SK-N-SH treated with all-trans-retinoic acid at 6 μM for 48 hours (cell line): Measurements from ENCODE around the gene ZNF283.

Experiments used
- ATAC-seq: fragments of 200-7000 bp; cut with Tn5 transposase; 3 replicates; pipeline ENCODE4 v1.9.1; 2020; ENCODE audit warnings: mild to moderate bottlenecking, moderate library complexity
- ARNTL ChIP-seq: fragments of 450-650 bp; formaldehyde crosslinking; IDR thresholded peaks from 2 replicates; pipeline ENCODE4 v1.5.0; 2020; ENCODE audit warnings: low read depth, mild to moderate bottlenecking, moderate library complexity, borderline replicate concordance
- BACH2 ChIP-seq: fragments of 250-450 bp; sonication (Bioruptor Pico); IDR thresholded peaks from 2 replicates; pipeline ENCODE4 v1.9.0; 2021; ENCODE audit warnings: mild to moderate bottlenecking, borderline replicate concordance
- CSDC2 ChIP-seq: fragments of 250-450 bp; sonication (Bioruptor Pico); IDR thresholded peaks from 2 replicates; pipeline ENCODE4 v1.5.0; 2020; ENCODE audit warnings: mild to moderate bottlenecking, moderate library complexity
- ESRRG ChIP-seq: fragments of 250-450 bp; sonication (Bioruptor Pico); IDR thresholded peaks from 2 replicates; pipeline ENCODE4 v1.6.1; 2021; ENCODE audit warnings: mild to moderate bottlenecking
- GLIS3 ChIP-seq: fragments of 250-450 bp; sonication (Bioruptor Pico); IDR thresholded peaks from 2 replicates; pipeline ENCODE4 v1.5.0; 2020; ENCODE audit warnings: mild to moderate bottlenecking, moderate library complexity
- OSR1 ChIP-seq: fragments of 250-450 bp; sonication (Bioruptor Pico); IDR thresholded peaks from 2 replicates; pipeline ENCODE4 v1.8.0; 2022; ENCODE audit warnings: moderate library complexity, mild to moderate bottlenecking, inconsistent platforms
- PPARA ChIP-seq: fragments of 250-450 bp; sonication (Bioruptor Pico); IDR thresholded peaks from 2 replicates; pipeline ENCODE4 v1.5.0; 2020; ENCODE audit warnings: mild to moderate bottlenecking, borderline replicate concordance
- RARB ChIP-seq: fragments of 250-450 bp; sonication (Bioruptor Pico); IDR thresholded peaks from 2 replicates; pipeline ENCODE4 v1.8.0; 2021; ENCODE audit warnings: mild to moderate bottlenecking, moderate library complexity
- ZFP3 ChIP-seq: fragments of 250-450 bp; sonication (Bioruptor Pico); IDR thresholded peaks from 2 replicates; pipeline ENCODE4 v1.5.0; 2020; ENCODE audit warnings: mild to moderate bottlenecking, moderate library complexity
- ZNF70 ChIP-seq: fragments of 450-650 bp; formaldehyde crosslinking; IDR thresholded peaks from 2 replicates; pipeline ENCODE4 v1.5.0; 2020; ENCODE audit warnings: mild to moderate bottlenecking, moderate library complexity
- ZNF8 ChIP-seq: fragments of 450-650 bp; formaldehyde crosslinking; IDR thresholded peaks from 2 replicates; pipeline ENCODE4 v1.5.0; 2020; ENCODE audit warnings: mild to moderate bottlenecking, moderate library complexity
- TF ChIP-seq, protein P1 (sequence below): fragments of 250-450 bp; sonication (Bioruptor Pico); IDR thresholded peaks from 2 replicates; pipeline ENCODE4 v1.5.0; 2020; ENCODE audit warnings: mild to moderate bottlenecking, moderate library complexity
- TF ChIP-seq, protein P2 (sequence below): fragments of 250-450 bp; sonication (Bioruptor Pico); IDR thresholded peaks from 2 replicates; pipeline ENCODE4 v1.5.1; 2021; ENCODE audit warnings: mild to moderate bottlenecking, moderate library complexity
- TF ChIP-seq, protein P3 (sequence below): fragments of 250-450 bp; sonication (Bioruptor Pico); IDR thresholded peaks from 2 replicates; pipeline ENCODE4 v1.8.0; 2020; ENCODE audit warnings: mild to moderate bottlenecking, moderate library complexity, borderline replicate concordance
- TF ChIP-seq, protein P4 (sequence below): fragments of 250-450 bp; sonication (Bioruptor Pico); IDR thresholded peaks from 2 replicates; pipeline ENCODE4 v1.5.1; 2020; ENCODE audit warnings: low read depth, mild to moderate bottlenecking, moderate library complexity

The ZNF283 gene

DNA sequence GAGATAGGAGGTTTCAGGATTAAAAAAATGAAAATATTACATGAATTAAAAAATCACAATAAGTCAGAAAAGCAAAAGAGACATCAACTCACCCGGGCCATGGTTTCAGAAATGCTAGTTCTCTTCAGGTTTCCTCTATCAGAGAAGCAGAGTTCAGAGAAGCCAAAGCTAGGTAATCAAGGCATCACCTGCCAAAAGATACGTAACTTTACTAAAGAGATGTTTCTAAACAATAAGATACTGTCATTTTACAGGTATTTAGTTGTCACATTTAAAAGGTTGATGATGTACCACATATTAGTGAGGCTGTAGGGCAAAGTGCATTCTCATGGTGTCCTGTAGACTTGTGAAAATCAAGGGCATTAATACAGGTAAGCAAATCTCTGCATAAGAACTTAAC is 56.7 kb downstream of the ZNF283 start, which contains the start of gene ZNF404:
TSS of gene ZNF404 (minus strand) at position 101 of the 400 bp plus-strand sequence.
- no peak for ATAC-seq
- TF ChIP-seq BACH2 (CRISPR knock-in tag): no peak
- no peak for TF ChIP-seq ZFP3 (CRISPR knock-in tag)
- no peak for TF ChIP-seq ESRRG (CRISPR knock-in tag)
- no peak for TF ChIP-seq CSDC2
- no peak for TF ChIP-seq ARNTL (CRISPR knock-in tag)
- TF ChIP-seq, protein P1, sequence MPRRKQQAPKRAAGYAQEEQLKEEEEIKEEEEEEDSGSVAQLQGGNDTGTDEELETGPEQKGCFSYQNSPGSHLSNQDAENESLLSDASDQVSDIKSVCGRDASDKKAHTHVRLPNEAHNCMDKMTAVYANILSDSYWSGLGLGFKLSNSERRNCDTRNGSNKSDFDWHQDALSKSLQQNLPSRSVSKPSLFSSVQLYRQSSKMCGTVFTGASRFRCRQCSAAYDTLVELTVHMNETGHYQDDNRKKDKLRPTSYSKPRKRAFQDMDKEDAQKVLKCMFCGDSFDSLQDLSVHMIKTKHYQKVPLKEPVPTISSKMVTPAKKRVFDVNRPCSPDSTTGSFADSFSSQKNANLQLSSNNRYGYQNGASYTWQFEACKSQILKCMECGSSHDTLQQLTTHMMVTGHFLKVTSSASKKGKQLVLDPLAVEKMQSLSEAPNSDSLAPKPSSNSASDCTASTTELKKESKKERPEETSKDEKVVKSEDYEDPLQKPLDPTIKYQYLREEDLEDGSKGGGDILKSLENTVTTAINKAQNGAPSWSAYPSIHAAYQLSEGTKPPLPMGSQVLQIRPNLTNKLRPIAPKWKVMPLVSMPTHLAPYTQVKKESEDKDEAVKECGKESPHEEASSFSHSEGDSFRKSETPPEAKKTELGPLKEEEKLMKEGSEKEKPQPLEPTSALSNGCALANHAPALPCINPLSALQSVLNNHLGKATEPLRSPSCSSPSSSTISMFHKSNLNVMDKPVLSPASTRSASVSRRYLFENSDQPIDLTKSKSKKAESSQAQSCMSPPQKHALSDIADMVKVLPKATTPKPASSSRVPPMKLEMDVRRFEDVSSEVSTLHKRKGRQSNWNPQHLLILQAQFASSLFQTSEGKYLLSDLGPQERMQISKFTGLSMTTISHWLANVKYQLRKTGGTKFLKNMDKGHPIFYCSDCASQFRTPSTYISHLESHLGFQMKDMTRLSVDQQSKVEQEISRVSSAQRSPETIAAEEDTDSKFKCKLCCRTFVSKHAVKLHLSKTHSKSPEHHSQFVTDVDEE: no peak
- no peak for TF ChIP-seq GLIS3 (CRISPR knock-in tag)
- TF ChIP-seq, protein P2, sequence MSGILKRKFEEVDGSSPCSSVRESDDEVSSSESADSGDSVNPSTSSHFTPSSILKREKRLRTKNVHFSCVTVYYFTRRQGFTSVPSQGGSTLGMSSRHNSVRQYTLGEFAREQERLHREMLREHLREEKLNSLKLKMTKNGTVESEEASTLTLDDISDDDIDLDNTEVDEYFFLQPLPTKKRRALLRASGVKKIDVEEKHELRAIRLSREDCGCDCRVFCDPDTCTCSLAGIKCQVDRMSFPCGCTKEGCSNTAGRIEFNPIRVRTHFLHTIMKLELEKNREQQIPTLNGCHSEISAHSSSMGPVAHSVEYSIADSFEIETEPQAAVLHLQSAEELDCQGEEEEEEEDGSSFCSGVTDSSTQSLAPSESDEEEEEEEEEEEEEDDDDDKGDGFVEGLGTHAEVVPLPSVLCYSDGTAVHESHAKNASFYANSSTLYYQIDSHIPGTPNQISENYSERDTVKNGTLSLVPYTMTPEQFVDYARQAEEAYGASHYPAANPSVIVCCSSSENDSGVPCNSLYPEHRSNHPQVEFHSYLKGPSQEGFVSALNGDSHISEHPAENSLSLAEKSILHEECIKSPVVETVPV (CRISPR knock-in tag): no peak

DNA sequence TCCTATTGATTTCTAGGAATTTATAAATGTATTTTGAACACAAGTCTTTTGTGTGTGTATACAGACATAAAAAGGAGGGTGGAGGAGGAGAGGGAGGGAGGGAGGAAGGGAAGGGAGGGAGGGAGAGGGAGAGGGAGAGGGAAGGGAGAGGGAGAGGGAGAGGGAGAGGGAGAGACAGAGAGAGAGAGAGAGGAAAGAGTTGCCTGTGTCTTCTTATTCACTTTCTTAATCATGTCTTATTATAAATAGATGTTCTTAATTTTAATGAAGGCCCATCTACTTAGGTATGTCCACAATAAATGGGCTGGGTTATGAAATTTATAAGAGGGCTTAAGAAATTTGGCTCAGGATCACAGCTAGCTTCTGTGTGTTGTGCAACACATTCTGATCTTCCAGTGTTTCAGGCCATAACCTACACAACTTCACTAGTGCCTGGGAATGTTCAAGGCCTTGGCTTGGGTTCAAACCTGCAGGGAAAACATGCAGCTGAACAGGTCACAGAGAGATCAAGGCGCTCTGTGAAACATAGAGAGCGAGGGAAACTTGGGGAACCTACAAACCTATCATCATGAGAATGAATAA is 68.7 kb downstream of the ZNF283 start:
- ATAC-seq: no peak
- no peak for TF ChIP-seq OSR1 (CRISPR knock-in tag)
- no peak for TF ChIP-seq ZNF70 (CRISPR knock-in tag)
- TF ChIP-seq ZNF8: no peak
- TF ChIP-seq ARNTL (CRISPR knock-in tag): no peak
- no peak for TF ChIP-seq RARB (CRISPR knock-in tag)
- TF ChIP-seq, protein P3, sequence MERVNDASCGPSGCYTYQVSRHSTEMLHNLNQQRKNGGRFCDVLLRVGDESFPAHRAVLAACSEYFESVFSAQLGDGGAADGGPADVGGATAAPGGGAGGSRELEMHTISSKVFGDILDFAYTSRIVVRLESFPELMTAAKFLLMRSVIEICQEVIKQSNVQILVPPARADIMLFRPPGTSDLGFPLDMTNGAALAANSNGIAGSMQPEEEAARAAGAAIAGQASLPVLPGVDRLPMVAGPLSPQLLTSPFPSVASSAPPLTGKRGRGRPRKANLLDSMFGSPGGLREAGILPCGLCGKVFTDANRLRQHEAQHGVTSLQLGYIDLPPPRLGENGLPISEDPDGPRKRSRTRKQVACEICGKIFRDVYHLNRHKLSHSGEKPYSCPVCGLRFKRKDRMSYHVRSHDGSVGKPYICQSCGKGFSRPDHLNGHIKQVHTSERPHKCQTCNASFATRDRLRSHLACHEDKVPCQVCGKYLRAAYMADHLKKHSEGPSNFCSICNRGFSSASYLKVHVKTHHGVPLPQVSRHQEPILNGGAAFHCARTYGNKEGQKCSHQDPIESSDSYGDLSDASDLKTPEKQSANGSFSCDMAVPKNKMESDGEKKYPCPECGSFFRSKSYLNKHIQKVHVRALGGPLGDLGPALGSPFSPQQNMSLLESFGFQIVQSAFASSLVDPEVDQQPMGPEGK (CRISPR knock-in tag): no peak
- TF ChIP-seq, protein P2 (CRISPR knock-in tag): no peak
- TF ChIP-seq, protein P4, sequence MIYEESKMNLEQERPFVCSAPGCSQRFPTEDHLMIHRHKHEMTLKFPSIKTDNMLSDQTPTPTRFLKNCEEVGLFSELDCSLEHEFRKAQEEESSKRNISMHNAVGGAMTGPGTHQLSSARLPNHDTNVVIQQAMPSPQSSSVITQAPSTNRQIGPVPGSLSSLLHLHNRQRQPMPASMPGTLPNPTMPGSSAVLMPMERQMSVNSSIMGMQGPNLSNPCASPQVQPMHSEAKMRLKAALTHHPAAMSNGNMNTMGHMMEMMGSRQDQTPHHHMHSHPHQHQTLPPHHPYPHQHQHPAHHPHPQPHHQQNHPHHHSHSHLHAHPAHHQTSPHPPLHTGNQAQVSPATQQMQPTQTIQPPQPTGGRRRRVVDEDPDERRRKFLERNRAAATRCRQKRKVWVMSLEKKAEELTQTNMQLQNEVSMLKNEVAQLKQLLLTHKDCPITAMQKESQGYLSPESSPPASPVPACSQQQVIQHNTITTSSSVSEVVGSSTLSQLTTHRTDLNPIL (CRISPR knock-in tag): no peak
- TF ChIP-seq GLIS3 (CRISPR knock-in tag): no peak
- TF ChIP-seq ZFP3 (CRISPR knock-in tag): no peak
- no peak for TF ChIP-seq BACH2 (CRISPR knock-in tag)
- no peak for TF ChIP-seq PPARA (CRISPR knock-in tag)
